HCT116 (cell line): Measurements from ENCODE around the gene SMR3B. TPM values are rescaled to one million over a fixed set of nuclear protein-coding genes. Genes with fewer than 3 reads are reported as not detected.

Experiments
- ATAC-seq: fragments of 200-7000 bp; cut with Tn5 transposase; 2 replicates; pipeline ENCODE4 v1.9.1; 2020; ENCODE audit warnings: mild to moderate bottlenecking, moderate library complexity
- BruUV-seq: library from RNA; stranded (reverse); fragments of 400-500 nt; replicated peaks from 2 replicates; lab custom pipeline; 2021; lab: Mats Ljungman, UMichigan
- CTCF ChIA-PET: fragments of 300-600 bp; sonication (Branson Sonifier 250); formaldehyde crosslinking; loops from one replicate; lab custom pipeline; 2021; ENCODE audit warnings: antibody characterized with exemption; lab: Charles Lee
- POLR2A ChIA-PET: fragments of 300-600, 350-600 bp; sonication (Branson Sonifier 250); formaldehyde crosslinking; loops from one replicate; lab custom pipeline; 2021; ENCODE audit warnings: antibody characterized with exemption; lab: Charles Lee
- RAD21 ChIA-PET, 2 experiments: fragments of 300-600 bp; sonication (Branson Sonifier 250); formaldehyde crosslinking; loops; one replicate each; lab custom pipeline; 2023; ENCODE audit warnings: low total read pairs in 2 of 2; ENCODE audit not compliant: uncharacterized antibody in 2 of 2, unreplicated experiment in 2 of 2, low non-redundant PET in 1 of 2; lab: Charles Lee
- DNase-seq: peaks from one replicate; pipeline ENCODE4 v3.0.0-alpha.2; 2010; ENCODE audit warnings: low read depth, low spot score
- H2AFZ ChIP-seq: fragments of 200-600 bp; shearing (Covaris generic), sonication (generic); 2 replicates; pipeline ENCODE4 v1.6.1; 2017; ENCODE audit warnings: low read depth, mixed run types, mixed read lengths, antibody characterized with exemption, low read length; ENCODE audit not compliant: poor library complexity, severe bottlenecking
- H3K27ac ChIP-seq: 2 replicates; pipeline ENCODE4 v1.5.1; 2012; ENCODE audit warnings: low read depth, low read length
- H3K27me3 ChIP-seq: fragments of 200-600 bp; sonication (generic); 2 replicates; pipeline ENCODE4 v1.6.1; 2016; ENCODE audit warnings: mixed run types, low read length, mixed read lengths; ENCODE audit not compliant: insufficient read depth
- H3K36me3 ChIP-seq, 2 experiments: fragments of 200-500 bp in 1 of 2; fragments of 200-600 bp in 1 of 2; sonication (Bioruptor generic) in 1 of 2; sonication (generic) in 1 of 2; 2 replicates each; pipeline versions ENCODE4 v1.5.1 to v1.6.1; 2014 to 2016; ENCODE audit warnings: low read length in 2 of 2, inconsistent platforms in 1 of 2, mixed read lengths in 1 of 2, mixed run types in 1 of 2; ENCODE audit not compliant: insufficient read depth in 2 of 2, control insufficient read depth in 1 of 2
- H3K4me1 ChIP-seq, 2 experiments: fragments of 200-600 bp in 1 of 2; sonication (generic) in 1 of 2; 2 replicates each; pipeline versions ENCODE4 v1.5.1 to v1.6.1; 2012 to 2017; ENCODE audit warnings: low read length in 2 of 2, inconsistent platforms in 1 of 2, mild to moderate bottlenecking in 1 of 2, mixed read lengths in 1 of 2, mixed run types in 1 of 2, moderate library complexity in 1 of 2; ENCODE audit not compliant: insufficient read depth in 2 of 2, control insufficient read depth in 1 of 2
- H3K4me2 ChIP-seq: fragments of 200-600 bp; sonication (generic); 2 replicates; pipeline ENCODE4 v1.6.1; 2017; ENCODE audit warnings: mixed run types, low read length, mixed read lengths
- H3K4me3 ChIP-seq, 2 experiments: fragments of 200-600 bp in 1 of 2; sonication (generic) in 1 of 2; replicated peaks in 1 of 2; 2 replicates each; pipeline ENCODE4 v1.5.1; 2011 to 2016; ENCODE audit warnings: low read length in 2 of 2, control low read depth in 1 of 2, low read depth in 1 of 2, mild to moderate bottlenecking in 1 of 2, mixed read lengths in 1 of 2, mixed run types in 1 of 2
- H3K79me2 ChIP-seq: fragments of 200-600 bp; sonication (generic); 2 replicates; pipeline ENCODE4 v1.6.1; 2017; ENCODE audit warnings: mild to moderate bottlenecking, mixed run types, low read length, moderate library complexity, mixed read lengths; ENCODE audit not compliant: insufficient read depth
- H3K9ac ChIP-seq: fragments of 200-600 bp; sonication (generic); 2 replicates; pipeline ENCODE4 v1.6.1; 2016; ENCODE audit warnings: low read length, mixed read lengths
- H3K9me2 ChIP-seq: fragments of 200-600 bp; sonication (generic), shearing (Covaris generic); 2 replicates; pipeline ENCODE4 v1.6.1; 2017; ENCODE audit warnings: mixed run types, mild to moderate bottlenecking, moderate library complexity; ENCODE audit not compliant: insufficient read depth
- H3K9me3 ChIP-seq, 2 experiments: fragments of 200-500 bp in 1 of 2; fragments of 200-600 bp in 1 of 2; sonication (Bioruptor generic) in 1 of 2; sonication (generic) in 1 of 2; 2 replicates each; pipeline ENCODE4 v1.6.1; 2014 to 2017; ENCODE audit warnings: low read length in 2 of 2, mixed read lengths in 2 of 2, inconsistent platforms in 1 of 2, low read depth in 1 of 2, mild to moderate bottlenecking in 1 of 2, mixed run types in 1 of 2, moderate library complexity in 1 of 2; ENCODE audit not compliant: control insufficient read depth in 1 of 2, insufficient read depth in 1 of 2
- H4K20me1 ChIP-seq: fragments of 200-600 bp; sonication (generic), shearing (Covaris generic); 2 replicates; pipeline ENCODE4 v1.6.1; 2017; ENCODE audit warnings: mixed run types, mild to moderate bottlenecking, moderate library complexity; ENCODE audit not compliant: insufficient read depth
- CBX3 ChIP-seq: IDR thresholded peaks from 2 replicates; pipeline ENCODE4 v1.6.1; 2012; ENCODE audit warnings: low read depth
- CEBPB ChIP-seq: IDR thresholded peaks from 2 replicates; pipeline ENCODE4 v1.6.1; 2012; ENCODE audit warnings: low read depth
- CTCF ChIP-seq, 3 experiments: fragments of 200-600 bp in 1 of 3; sonication (generic) in 1 of 3; IDR thresholded peaks in 2 of 3; conservative IDR thresholded peaks in 1 of 3; 2 replicates each; pipeline ENCODE4 v1.5.1; 2012 to 2017; ENCODE audit warnings: low read depth in 2 of 3, low read length in 2 of 3, antibody characterized with exemption in 1 of 3, borderline replicate concordance in 1 of 3, control low read depth in 1 of 3, mild to moderate bottlenecking in 1 of 3, mixed read lengths in 1 of 3, mixed run types in 1 of 3, moderate library complexity in 1 of 3; ENCODE audit not compliant: insufficient read depth in 1 of 3
- EGR1 ChIP-seq: IDR thresholded peaks from 2 replicates; pipeline ENCODE4 v1.6.1; 2012; ENCODE audit warnings: low read depth
- ELF1 ChIP-seq: IDR thresholded peaks from 2 replicates; pipeline ENCODE4 v1.6.1; 2012; ENCODE audit warnings: low read depth, borderline replicate concordance
- MAX ChIP-seq: IDR thresholded peaks from 2 replicates; pipeline ENCODE4 v1.6.1; 2012
- POLR2AphosphoS5 ChIP-seq: IDR thresholded peaks from 2 replicates; pipeline ENCODE4 v1.6.1; 2011; ENCODE audit warnings: mild to moderate bottlenecking, low read depth, low read length, moderate library complexity
- RAD21 ChIP-seq: IDR thresholded peaks from 2 replicates; pipeline ENCODE4 v1.6.1; 2012; ENCODE audit warnings: low read depth, mild to moderate bottlenecking
- SIN3A ChIP-seq: IDR thresholded peaks from 2 replicates; pipeline ENCODE4 v1.6.1; 2012; ENCODE audit warnings: low read depth
- SP1 ChIP-seq: IDR thresholded peaks from 2 replicates; pipeline ENCODE4 v1.6.1; 2012; ENCODE audit warnings: low read depth
- ZFX ChIP-seq: fragments of 450-650 bp; IDR thresholded peaks from 2 replicates; pipeline ENCODE4 v1.6.1; 2017
- intact Hi-C: fragments of 100-400 bp; cut with micrococcal nuclease; formaldehyde crosslinking; loops from 2 replicates; pipeline ENCODE4 v1.10.0; 2022
- total RNA-seq: library from RNA; stranded (reverse); gene quantifications from one replicate; pipeline ENCODE4 v1.2.1, GENCODE V29; 2021; ENCODE audit not compliant: unreplicated experiment
- TF ChIP-seq, protein P1 (sequence below): IDR thresholded peaks from 2 replicates; pipeline ENCODE4 v1.6.1; 2012; ENCODE audit warnings: low read depth
- TF ChIP-seq, protein P2 (sequence below): IDR thresholded peaks from 2 replicates; pipeline ENCODE4 v1.6.1; 2011; ENCODE audit warnings: mild to moderate bottlenecking, low read length, moderate library complexity; ENCODE audit not compliant: insufficient replicate concordance; ENCODE audit errors: extremely low read depth
- TF ChIP-seq, protein P3 (sequence below): IDR thresholded peaks from 2 replicates; pipeline ENCODE4 v1.6.1; 2012

The SMR3B gene
- total RNA-seq, 1 experiment from 2014 or later, result not detected

DNA sequence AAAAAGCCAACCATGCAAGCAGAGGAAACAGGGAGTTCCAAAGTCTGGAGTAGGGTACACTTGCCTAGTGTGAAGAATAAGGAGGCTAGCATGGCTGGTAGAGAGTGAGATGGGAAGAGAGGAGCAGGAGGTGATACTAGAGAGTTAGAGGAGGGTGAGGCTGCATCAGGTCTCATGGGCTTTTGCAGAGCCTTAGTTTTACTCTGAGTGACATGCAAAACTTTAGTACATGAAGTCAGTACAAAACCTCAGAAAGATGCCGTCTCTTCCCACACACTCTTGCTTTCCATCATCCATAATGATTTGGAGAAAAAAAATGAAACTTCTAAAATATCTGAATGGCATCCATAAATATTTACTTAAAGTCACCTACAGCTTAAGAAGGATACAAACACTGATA is 19.8 kb downstream of the SMR3B start:
- no peaks in the 10 kb centered on the region for H3K9me3 ChIP-seq
- H3K4me3 ChIP-seq, result no peak overlapping the region
- no peaks in the 10 kb centered on the region for H3K9me2 ChIP-seq
- ATAC-seq (no peak), DNase-seq (no peak)
- RAD21 ChIA-PET, result no interaction called here
- intact Hi-C loops, result no loop called here
- no peaks in the 10 kb centered on the region for H3K4me1 ChIP-seq
- H3K27ac ChIP-seq, result no peak overlapping the region
- BruUV-seq, result no TSS peak
- no peak overlapping the region for H2AFZ ChIP-seq
- no peaks in the 10 kb centered on the region for H4K20me1 ChIP-seq
- TF ChIP-seq ZFX (no peak), POLR2AphosphoS5 (no peak), ELF1 (no peak), CBX3 (no peak), CEBPB (no peak), RAD21 (no peak), SP1 (no peak)
- no peaks in the 10 kb centered on the region for H3K36me3 ChIP-seq
- CTCF ChIA-PET, result no interaction called here
- POLR2A ChIA-PET, result no interaction called here
- H3K9ac ChIP-seq, result no peak overlapping the region
- no peak overlapping the region for H3K4me2 ChIP-seq
- no peaks in the 10 kb centered on the region for H3K27me3 ChIP-seq
- H3K79me2 ChIP-seq, result no peaks in the 10 kb centered on the region

GRCh38 chr4:70405765-70406164 is 22.8 kb downstream of the SMR3B start:
- intact Hi-C loops, result no loop called here
- ATAC-seq (no peak), DNase-seq (no peak)
- Histone ChIP-seq H3K9me2 (0 out of 2 replicates have a peak, but pooled peaks cover 2% of the 10 kb centered on the region), H3K27me3 (no peaks in the 10 kb centered on the region), H3K9me3 (no peaks in the 10 kb centered on the region), H2AFZ (no peak overlapping the region), H3K9ac (no peak overlapping the region), H3K4me2 (no peak overlapping the region), H3K4me1 (no peaks in the 10 kb centered on the region), H3K27ac (no peak overlapping the region), H3K79me2 (no peaks in the 10 kb centered on the region), H3K36me3 (no peaks in the 10 kb centered on the region), H3K4me3 (no peak overlapping the region), H4K20me1 (no peaks in the 10 kb centered on the region)
- no TSS peak for BruUV-seq
- ChIA-PET CTCF (no interaction called here), POLR2A (no interaction called here), RAD21 (no interaction called here)
- TF ChIP-seq, protein P1, sequence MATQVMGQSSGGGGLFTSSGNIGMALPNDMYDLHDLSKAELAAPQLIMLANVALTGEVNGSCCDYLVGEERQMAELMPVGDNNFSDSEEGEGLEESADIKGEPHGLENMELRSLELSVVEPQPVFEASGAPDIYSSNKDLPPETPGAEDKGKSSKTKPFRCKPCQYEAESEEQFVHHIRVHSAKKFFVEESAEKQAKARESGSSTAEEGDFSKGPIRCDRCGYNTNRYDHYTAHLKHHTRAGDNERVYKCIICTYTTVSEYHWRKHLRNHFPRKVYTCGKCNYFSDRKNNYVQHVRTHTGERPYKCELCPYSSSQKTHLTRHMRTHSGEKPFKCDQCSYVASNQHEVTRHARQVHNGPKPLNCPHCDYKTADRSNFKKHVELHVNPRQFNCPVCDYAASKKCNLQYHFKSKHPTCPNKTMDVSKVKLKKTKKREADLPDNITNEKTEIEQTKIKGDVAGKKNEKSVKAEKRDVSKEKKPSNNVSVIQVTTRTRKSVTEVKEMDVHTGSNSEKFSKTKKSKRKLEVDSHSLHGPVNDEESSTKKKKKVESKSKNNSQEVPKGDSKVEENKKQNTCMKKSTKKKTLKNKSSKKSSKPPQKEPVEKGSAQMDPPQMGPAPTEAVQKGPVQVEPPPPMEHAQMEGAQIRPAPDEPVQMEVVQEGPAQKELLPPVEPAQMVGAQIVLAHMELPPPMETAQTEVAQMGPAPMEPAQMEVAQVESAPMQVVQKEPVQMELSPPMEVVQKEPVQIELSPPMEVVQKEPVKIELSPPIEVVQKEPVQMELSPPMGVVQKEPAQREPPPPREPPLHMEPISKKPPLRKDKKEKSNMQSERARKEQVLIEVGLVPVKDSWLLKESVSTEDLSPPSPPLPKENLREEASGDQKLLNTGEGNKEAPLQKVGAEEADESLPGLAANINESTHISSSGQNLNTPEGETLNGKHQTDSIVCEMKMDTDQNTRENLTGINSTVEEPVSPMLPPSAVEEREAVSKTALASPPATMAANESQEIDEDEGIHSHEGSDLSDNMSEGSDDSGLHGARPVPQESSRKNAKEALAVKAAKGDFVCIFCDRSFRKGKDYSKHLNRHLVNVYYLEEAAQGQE, result no peak
- TF ChIP-seq ELF1 (no peak), EGR1 (no peak), MAX (no peak), SIN3A (no peak), CTCF (IDR thresholded peaks at IDR 0.05 in 2 of 3, conservative IDR thresholded peaks at IDR 0.05 in 1 of 3; ENCODE audit: borderline replicate concordance in 1 of 3, insufficient read depth in 1 of 3, low read depth in 2 of 3, low read length in 2 of 3) (no peak), ZFX (no peak)
- TF ChIP-seq, protein P2, sequence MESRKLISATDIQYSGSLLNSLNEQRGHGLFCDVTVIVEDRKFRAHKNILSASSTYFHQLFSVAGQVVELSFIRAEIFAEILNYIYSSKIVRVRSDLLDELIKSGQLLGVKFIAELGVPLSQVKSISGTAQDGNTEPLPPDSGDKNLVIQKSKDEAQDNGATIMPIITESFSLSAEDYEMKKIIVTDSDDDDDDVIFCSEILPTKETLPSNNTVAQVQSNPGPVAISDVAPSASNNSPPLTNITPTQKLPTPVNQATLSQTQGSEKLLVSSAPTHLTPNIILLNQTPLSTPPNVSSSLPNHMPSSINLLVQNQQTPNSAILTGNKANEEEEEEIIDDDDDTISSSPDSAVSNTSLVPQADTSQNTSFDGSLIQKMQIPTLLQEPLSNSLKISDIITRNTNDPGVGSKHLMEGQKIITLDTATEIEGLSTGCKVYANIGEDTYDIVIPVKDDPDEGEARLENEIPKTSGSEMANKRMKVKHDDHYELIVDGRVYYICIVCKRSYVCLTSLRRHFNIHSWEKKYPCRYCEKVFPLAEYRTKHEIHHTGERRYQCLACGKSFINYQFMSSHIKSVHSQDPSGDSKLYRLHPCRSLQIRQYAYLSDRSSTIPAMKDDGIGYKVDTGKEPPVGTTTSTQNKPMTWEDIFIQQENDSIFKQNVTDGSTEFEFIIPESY, result no peak
- TF ChIP-seq, protein P3, sequence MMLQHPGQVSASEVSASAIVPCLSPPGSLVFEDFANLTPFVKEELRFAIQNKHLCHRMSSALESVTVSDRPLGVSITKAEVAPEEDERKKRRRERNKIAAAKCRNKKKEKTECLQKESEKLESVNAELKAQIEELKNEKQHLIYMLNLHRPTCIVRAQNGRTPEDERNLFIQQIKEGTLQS, result no peak
